A673 (cell line): ENCODE results near the gene NEDD8. TPM values are rescaled to one million over a fixed set of nuclear protein-coding genes. Genes with fewer than 3 reads are reported as not detected.

Experiments
- BruUV-seq: library from RNA; stranded (reverse); fragments of 400-500 nt; replicated peaks from 2 replicates; lab custom pipeline; 2021; lab: Mats Ljungman, UMichigan
- CTCF ChIA-PET: fragments of 300-600 bp; sonication (Branson Sonifier 250); formaldehyde crosslinking; loops from one replicate; lab custom pipeline; 2022; ENCODE audit warnings: antibody characterized with exemption; lab: Charles Lee
- POLR2A ChIA-PET: fragments of 300-600 bp; sonication (Branson Sonifier 250); formaldehyde crosslinking; loops from one replicate; lab custom pipeline; 2022; ENCODE audit warnings: antibody characterized with exemption; ENCODE audit not compliant: low non-redundant PET; lab: Charles Lee
- DNase-seq: peaks from one replicate; pipeline ENCODE4 v3.0.0-alpha.2; 2015; ENCODE audit warnings: low spot score
- H3K27ac ChIP-seq: fragments of 200-600 bp; sonication (generic); 2 replicates; pipeline ENCODE4 v1.5.1; 2016; ENCODE audit warnings: mixed run types, low read depth, mild to moderate bottlenecking, mixed read lengths, antibody characterized with exemption, low read length; ENCODE audit not compliant: poor library complexity, severe bottlenecking
- H3K27me3 ChIP-seq: fragments of 200-600 bp; sonication (generic); replicated peaks from 2 replicates; pipeline ENCODE4 v1.6.1; 2017; ENCODE audit warnings: mixed run types, low read depth, mild to moderate bottlenecking, mixed read lengths, antibody characterized with exemption, low read length; ENCODE audit not compliant: insufficient read depth, poor library complexity
- H3K36me3 ChIP-seq: fragments of 200-600 bp; sonication (generic); 2 replicates; pipeline ENCODE4 v1.6.1; 2016; ENCODE audit warnings: mixed run types, mild to moderate bottlenecking, mixed read lengths, antibody characterized with exemption, low read length; ENCODE audit not compliant: insufficient read depth, poor library complexity, severe bottlenecking
- H3K4me1 ChIP-seq: fragments of 200-600 bp; sonication (generic); 2 replicates; pipeline ENCODE4 v1.6.1; 2017; ENCODE audit warnings: mixed run types, mild to moderate bottlenecking, mixed read lengths, antibody characterized with exemption, low read length; ENCODE audit not compliant: insufficient read depth, poor library complexity, severe bottlenecking
- H3K4me3 ChIP-seq: fragments of 200-600 bp; sonication (generic); 2 replicates; pipeline ENCODE4 v1.5.1; 2016; ENCODE audit warnings: low read depth, mixed run types, mild to moderate bottlenecking, mixed read lengths, low read length; ENCODE audit not compliant: poor library complexity, severe bottlenecking
- H3K9me3 ChIP-seq: fragments of 200-600 bp; sonication (generic); 2 replicates; pipeline ENCODE4 v1.6.1; 2016; ENCODE audit warnings: mixed run types, low read depth, mild to moderate bottlenecking, mixed read lengths, antibody characterized with exemption, low read length; ENCODE audit not compliant: poor library complexity, severe bottlenecking
- EZH2 ChIP-seq: fragments of 200-600 bp; sonication (generic); IDR thresholded peaks from 2 replicates; pipeline ENCODE4 v1.6.1; 2017; ENCODE audit warnings: borderline replicate concordance, low read depth, mild to moderate bottlenecking, mixed read lengths, antibody characterized with exemption, low read length; ENCODE audit not compliant: poor library complexity, severe bottlenecking
- intact Hi-C: fragments of 100-400 bp; cut with micrococcal nuclease; formaldehyde crosslinking; loops from one replicate; pipeline ENCODE4 v1.10.0; 2022; ENCODE audit not compliant: unreplicated experiment
- total RNA-seq: library from RNA; stranded (reverse); gene quantifications from 2 replicates; pipeline ENCODE4 v1.2.3, GENCODE V29; 2021
- TF ChIP-seq, protein P1 (sequence below): fragments of 300-800, 200-600 bp; sonication (generic); conservative IDR thresholded peaks from 2 replicates; pipeline ENCODE4 v1.5.1; 2017; ENCODE audit warnings: low read depth, mild to moderate bottlenecking, antibody characterized with exemption, low read length, moderate library complexity, mixed read lengths

NEDD8 gene
- total RNA-seq, 1 experiment from 2014 or later = 266 TPM

DNA sequence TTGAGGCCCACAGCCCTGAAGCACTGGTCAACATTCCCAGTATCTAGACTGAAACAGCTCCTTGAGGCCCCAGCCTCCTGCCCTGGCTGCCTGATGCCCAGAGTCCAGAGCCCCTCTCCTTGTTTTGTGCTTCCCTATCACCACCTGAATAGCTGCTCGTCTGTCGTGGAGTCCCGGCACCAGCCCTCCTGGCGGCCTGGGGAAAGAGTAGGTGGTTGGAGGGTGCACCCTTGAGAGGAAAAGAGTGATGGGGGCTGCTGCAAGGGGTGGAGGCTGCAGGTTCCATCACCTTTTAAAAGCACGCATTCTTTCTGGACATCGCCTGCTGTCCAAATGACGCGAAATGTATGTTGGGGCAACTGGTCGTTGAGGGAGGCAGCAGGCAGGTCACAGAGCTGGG is 36.1 kb upstream of the NEDD8 start:
- Histone ChIP-seq H3K36me3 (no peaks in the 10 kb centered on the region), H3K27ac (no peak overlapping the region), H3K4me1 (peaks cover 4% of the 10 kb centered on the region), H3K27me3 (no peaks in the 10 kb centered on the region), H3K9me3 (no peaks in the 10 kb centered on the region), H3K4me3 (no peak overlapping the region)
- ChIA-PET CTCF (no interaction called here), POLR2A (no interaction called here)
- no peak for TF ChIP-seq EZH2
- TF ChIP-seq, protein P1, sequence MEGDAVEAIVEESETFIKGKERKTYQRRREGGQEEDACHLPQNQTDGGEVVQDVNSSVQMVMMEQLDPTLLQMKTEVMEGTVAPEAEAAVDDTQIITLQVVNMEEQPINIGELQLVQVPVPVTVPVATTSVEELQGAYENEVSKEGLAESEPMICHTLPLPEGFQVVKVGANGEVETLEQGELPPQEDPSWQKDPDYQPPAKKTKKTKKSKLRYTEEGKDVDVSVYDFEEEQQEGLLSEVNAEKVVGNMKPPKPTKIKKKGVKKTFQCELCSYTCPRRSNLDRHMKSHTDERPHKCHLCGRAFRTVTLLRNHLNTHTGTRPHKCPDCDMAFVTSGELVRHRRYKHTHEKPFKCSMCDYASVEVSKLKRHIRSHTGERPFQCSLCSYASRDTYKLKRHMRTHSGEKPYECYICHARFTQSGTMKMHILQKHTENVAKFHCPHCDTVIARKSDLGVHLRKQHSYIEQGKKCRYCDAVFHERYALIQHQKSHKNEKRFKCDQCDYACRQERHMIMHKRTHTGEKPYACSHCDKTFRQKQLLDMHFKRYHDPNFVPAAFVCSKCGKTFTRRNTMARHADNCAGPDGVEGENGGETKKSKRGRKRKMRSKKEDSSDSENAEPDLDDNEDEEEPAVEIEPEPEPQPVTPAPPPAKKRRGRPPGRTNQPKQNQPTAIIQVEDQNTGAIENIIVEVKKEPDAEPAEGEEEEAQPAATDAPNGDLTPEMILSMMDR = no peak
- no peak for DNase-seq
- BruUV-seq = no TSS peak
- intact Hi-C loops = no loop called here

DNA sequence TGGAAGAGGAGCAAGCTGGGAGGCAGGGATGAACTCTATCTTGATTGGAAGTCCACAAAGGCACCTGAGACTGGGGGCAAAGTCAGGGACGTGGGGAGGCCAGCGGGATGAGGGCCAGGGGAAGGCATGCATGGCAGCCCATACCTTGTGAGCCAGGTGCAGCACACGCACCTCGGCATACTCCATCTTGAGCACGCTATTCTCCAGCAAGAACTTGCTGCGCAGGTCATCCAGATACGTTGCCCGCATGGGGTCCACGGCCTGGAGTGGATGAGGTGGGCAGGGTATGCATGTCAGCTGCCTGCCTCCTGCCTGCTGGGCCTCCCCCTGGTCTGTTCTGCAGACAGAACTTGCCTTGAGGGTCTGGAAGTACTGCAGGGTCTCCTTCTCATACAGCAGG is 35.3 kb upstream of the NEDD8 start:
- DNase-seq = no peak
- no TSS peak for BruUV-seq
- CTCF ChIA-PET = no interaction called here
- Histone ChIP-seq H3K27me3 (no peaks in the 10 kb centered on the region), H3K4me1 (peaks cover 4% of the 10 kb centered on the region), H3K4me3 (no peak overlapping the region), H3K36me3 (no peaks in the 10 kb centered on the region), H3K27ac (no peak overlapping the region), H3K9me3 (no peaks in the 10 kb centered on the region)
- TF ChIP-seq, protein P1 = no peak
- TF ChIP-seq EZH2 = no peak
- POLR2A ChIA-PET = no interaction called here
- intact Hi-C loops = no loop called here

DNA sequence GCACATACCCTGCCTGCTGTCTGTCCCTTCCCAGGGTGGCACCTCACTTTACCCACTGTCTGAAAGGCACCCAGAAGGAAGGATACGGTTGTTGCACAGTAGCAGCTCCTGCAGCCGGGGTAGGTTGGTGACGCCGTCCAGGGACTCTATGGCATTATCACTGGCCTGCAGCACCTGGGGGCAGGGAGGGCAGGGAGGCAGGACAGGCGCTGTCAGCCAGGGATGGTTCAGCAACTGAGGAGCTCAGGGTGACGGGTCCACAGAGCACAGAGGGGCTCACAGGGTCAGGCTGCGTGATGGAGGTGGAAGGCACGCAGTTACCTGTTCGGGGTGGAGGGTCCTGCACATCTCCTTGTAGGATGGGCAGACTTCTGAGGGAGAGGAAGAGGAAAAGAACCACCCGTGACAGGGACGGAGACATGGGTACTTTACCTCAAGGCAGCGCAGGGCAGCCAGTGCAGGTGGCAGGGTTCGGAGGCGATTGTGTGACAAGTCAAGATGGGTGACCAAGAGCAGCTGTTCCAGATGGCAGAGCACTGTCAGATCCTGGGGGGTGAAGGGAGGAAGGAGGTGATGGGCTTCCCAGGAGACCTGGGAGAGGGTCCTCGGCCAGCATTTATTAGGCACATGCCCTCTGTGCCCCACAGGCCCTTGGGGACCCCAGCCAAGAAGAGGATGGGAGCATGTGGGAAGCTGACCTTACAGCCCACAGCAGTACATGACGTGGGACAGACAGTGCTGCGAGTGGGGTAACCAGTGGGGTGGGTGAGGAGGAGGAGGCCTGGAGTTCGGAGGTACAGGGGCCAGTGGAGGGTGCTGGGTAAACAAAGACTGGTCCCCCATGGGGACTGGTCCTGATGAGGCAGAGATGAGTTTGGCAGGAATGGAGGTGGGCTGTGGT is 34.4 kb upstream of the NEDD8 start:
- DNase-seq = no peak
- BruUV-seq = no TSS peak
- no peak overlapping the region for H3K4me3 ChIP-seq
- ChIA-PET CTCF (no interaction called here), POLR2A (no interaction called here)
- H3K27me3 ChIP-seq = no peaks in the 10 kb centered on the region
- intact Hi-C loops = no loop called here
- TF ChIP-seq, protein P1 = no peak
- TF ChIP-seq EZH2 = no peak
- no peaks in the 10 kb centered on the region for H3K9me3 ChIP-seq
- H3K36me3 ChIP-seq = no peaks in the 10 kb centered on the region
- H3K27ac ChIP-seq = no peak overlapping the region
- peaks cover 4% of the 10 kb centered on the region for H3K4me1 ChIP-seq
